A673 (cell line): ENCODE results near the gene ZNF672. TPM values are rescaled to one million over a fixed set of nuclear protein-coding genes. Genes with fewer than 3 reads are reported as not detected.

Source experiments
- BruUV-seq: library from RNA; stranded (reverse); fragments of 400-500 nt; replicated peaks from 2 replicates; lab custom pipeline; 2021; lab: Mats Ljungman, UMichigan
- CTCF ChIA-PET: fragments of 300-600 bp; sonication (Branson Sonifier 250); formaldehyde crosslinking; loops from one replicate; lab custom pipeline; 2022; ENCODE audit warnings: antibody characterized with exemption; lab: Charles Lee
- POLR2A ChIA-PET: fragments of 300-600 bp; sonication (Branson Sonifier 250); formaldehyde crosslinking; loops from one replicate; lab custom pipeline; 2022; ENCODE audit warnings: antibody characterized with exemption; ENCODE audit not compliant: low non-redundant PET; lab: Charles Lee
- DNase-seq: peaks from one replicate; pipeline ENCODE4 v3.0.0-alpha.2; 2015; ENCODE audit warnings: low spot score
- H3K27ac ChIP-seq: fragments of 200-600 bp; sonication (generic); 2 replicates; pipeline ENCODE4 v1.5.1; 2016; ENCODE audit warnings: mixed run types, low read depth, mild to moderate bottlenecking, mixed read lengths, antibody characterized with exemption, low read length; ENCODE audit not compliant: poor library complexity, severe bottlenecking
- H3K27me3 ChIP-seq: fragments of 200-600 bp; sonication (generic); replicated peaks from 2 replicates; pipeline ENCODE4 v1.6.1; 2017; ENCODE audit warnings: mixed run types, low read depth, mild to moderate bottlenecking, mixed read lengths, antibody characterized with exemption, low read length; ENCODE audit not compliant: insufficient read depth, poor library complexity
- H3K36me3 ChIP-seq: fragments of 200-600 bp; sonication (generic); 2 replicates; pipeline ENCODE4 v1.6.1; 2016; ENCODE audit warnings: mixed run types, mild to moderate bottlenecking, mixed read lengths, antibody characterized with exemption, low read length; ENCODE audit not compliant: insufficient read depth, poor library complexity, severe bottlenecking
- H3K4me1 ChIP-seq: fragments of 200-600 bp; sonication (generic); 2 replicates; pipeline ENCODE4 v1.6.1; 2017; ENCODE audit warnings: mixed run types, mild to moderate bottlenecking, mixed read lengths, antibody characterized with exemption, low read length; ENCODE audit not compliant: insufficient read depth, poor library complexity, severe bottlenecking
- H3K4me3 ChIP-seq: fragments of 200-600 bp; sonication (generic); 2 replicates; pipeline ENCODE4 v1.5.1; 2016; ENCODE audit warnings: low read depth, mixed run types, mild to moderate bottlenecking, mixed read lengths, low read length; ENCODE audit not compliant: poor library complexity, severe bottlenecking
- H3K9me3 ChIP-seq: fragments of 200-600 bp; sonication (generic); 2 replicates; pipeline ENCODE4 v1.6.1; 2016; ENCODE audit warnings: mixed run types, low read depth, mild to moderate bottlenecking, mixed read lengths, antibody characterized with exemption, low read length; ENCODE audit not compliant: poor library complexity, severe bottlenecking
- CTCF ChIP-seq: fragments of 300-800, 200-600 bp; sonication (generic); conservative IDR thresholded peaks from 2 replicates; pipeline ENCODE4 v1.5.1; 2017; ENCODE audit warnings: low read depth, mild to moderate bottlenecking, antibody characterized with exemption, low read length, moderate library complexity, mixed read lengths
- EZH2 ChIP-seq: fragments of 200-600 bp; sonication (generic); IDR thresholded peaks from 2 replicates; pipeline ENCODE4 v1.6.1; 2017; ENCODE audit warnings: borderline replicate concordance, low read depth, mild to moderate bottlenecking, mixed read lengths, antibody characterized with exemption, low read length; ENCODE audit not compliant: poor library complexity, severe bottlenecking
- intact Hi-C: fragments of 100-400 bp; cut with micrococcal nuclease; formaldehyde crosslinking; loops from one replicate; pipeline ENCODE4 v1.10.0; 2022; ENCODE audit not compliant: unreplicated experiment
- total RNA-seq: library from RNA; stranded (reverse); gene quantifications from 2 replicates; pipeline ENCODE4 v1.2.3, GENCODE V29; 2021

ZNF672 gene
- total RNA-seq, 1 experiment from 2014 or later, result 21.6 TPM

GRCh38 chr1:248850124-248850523 is 12.1 kb downstream of the ZNF672 start:
- ChIA-PET POLR2A (no interaction called here), CTCF (no interaction called here)
- Histone ChIP-seq H3K36me3 (peaks cover 57% of the 10 kb centered on the region), H3K27ac (no peak overlapping the region), H3K27me3 (no peaks in the 10 kb centered on the region), H3K4me3 (no peak overlapping the region), H3K9me3 (no peaks in the 10 kb centered on the region), H3K4me1 (no peaks in the 10 kb centered on the region)
- no TSS peak for BruUV-seq
- TF ChIP-seq EZH2 (no peak), CTCF (no peak)
- DNase-seq, result no peak
- intact Hi-C loops, result no loop called here

- no peaks in the 10 kb centered on the region for H3K4me1 ChIP-seq
- CTCF ChIA-PET, result no interaction called here
- BruUV-seq, result no TSS peak
- TF ChIP-seq CTCF (no peak), EZH2 (no peak)
- no peak overlapping the region for H3K4me3 ChIP-seq
- DNase-seq, result no peak
- no peaks in the 10 kb centered on the region for H3K9me3 ChIP-seq
- H3K36me3 ChIP-seq, result peaks cover 63% of the 10 kb centered on the region
- POLR2A ChIA-PET, result no interaction called here
- H3K27me3 ChIP-seq, result no peaks in the 10 kb centered on the region
- no peak overlapping the region for H3K27ac ChIP-seq
- intact Hi-C loops, result no loop called here
Measured at GRCh38 chr1:248850536-248851251, 12.7 kb downstream of the ZNF672 start.

- H3K36me3 ChIP-seq, result peaks cover 61% of the 10 kb centered on the region
- intact Hi-C loops, result no loop called here
- H3K4me1 ChIP-seq, result no peaks in the 10 kb centered on the region
- no peak for DNase-seq
- ChIA-PET POLR2A (no interaction called here), CTCF (no interaction called here)
- H3K4me3 ChIP-seq, result no peak overlapping the region
- no TSS peak for BruUV-seq
- no peak overlapping the region for H3K27ac ChIP-seq
- H3K9me3 ChIP-seq, result no peaks in the 10 kb centered on the region
- TF ChIP-seq EZH2 (no peak), CTCF (no peak)
- no peaks in the 10 kb centered on the region for H3K27me3 ChIP-seq
Measured at GRCh38 chr1:248851390-248851789, 13.4 kb downstream of the ZNF672 start.
